K562 (cell line): ENCODE results near the gene GLB1L3. TPM values are rescaled to one million over a fixed set of nuclear protein-coding genes. Genes with fewer than 3 reads are reported as not detected.
A peak's percentile ranks its signal among the peaks of the same experiment; 100 is the strongest.

Experiments used
- ATAC-seq: fragments of 200-7000 bp; cut with Tn5 transposase; 3 replicates; pipeline ENCODE4 v1.9.1; 2020; ENCODE audit warnings: moderate library complexity
- BruUV-seq: library from RNA; stranded (reverse); fragments of 400-500 nt; replicated peaks from 2 replicates; lab custom pipeline; 2021; lab: Mats Ljungman, UMichigan
- CTCF ChIA-PET: fragments of 300-600 bp; formaldehyde crosslinking; extraction: SDS; loops from one replicate; lab custom pipeline; 2021; ENCODE audit warnings: low intra/inter-chr PET ratio; lab: Yijun Ruan, JAX
- POLR2A ChIA-PET: fragments of 300-600, 350-650 bp; sonication (Branson Sonifier 250); formaldehyde crosslinking; extraction: SDS; loops from one replicate; lab custom pipeline; 2021; ENCODE audit warnings: antibody characterized with exemption, inconsistent platforms; lab: Yijun Ruan, JAX
- DNase-seq, 4 experiments: peaks; one replicate each; pipeline versions ENCODE4 v3.0.0 to v3.0.0-alpha.2; 2011 to 2018; ENCODE audit warnings: low spot score in 3 of 4, mixed read lengths in 3 of 4; ENCODE audit errors: extremely low read depth in 1 of 4
- FAIRE-seq: peaks from 2 replicates; lab custom pipeline; 2011; peaks lifted over from hg19 to GRCh38; lab: Jason Lieb, UNC
- H2AFZ ChIP-seq: 2 replicates; pipeline ENCODE4 v1.6.0; 2011; ENCODE audit warnings: low read depth, low read length, control low read depth, inconsistent platforms
- H3K27ac ChIP-seq: fragments of 200-600 bp; 3 replicates; pipeline ENCODE4 v1.8.0; 2011; ENCODE audit warnings: low read depth, mild to moderate bottlenecking, control low read depth, inconsistent platforms, low read length, moderate library complexity, mixed read lengths; ENCODE audit errors: extremely low read depth
- H3K27me3 ChIP-seq, 2 experiments: fragments of 300-600 bp in 1 of 2; 2 replicates in 1 of 2; 3 replicates in 1 of 2; pipeline versions ENCODE4 v1.6.0 to v1.8.0; 2011; ENCODE audit warnings: inconsistent platforms in 2 of 2, low read length in 2 of 2, mild to moderate bottlenecking in 1 of 2, mixed read lengths in 1 of 2, moderate library complexity in 1 of 2; ENCODE audit not compliant: control insufficient read depth in 2 of 2, insufficient read depth in 2 of 2
- H3K36me3 ChIP-seq: fragments of 300-600 bp; 3 replicates; pipeline ENCODE4 v1.8.0; 2011; ENCODE audit warnings: mild to moderate bottlenecking, low read length, inconsistent platforms; ENCODE audit not compliant: control insufficient read depth, insufficient read depth
- H3K4me1 ChIP-seq, 2 experiments: fragments of 200-600 bp in 1 of 2; replicated peaks in 1 of 2; 2 replicates in 1 of 2; 3 replicates in 1 of 2; pipeline versions ENCODE4 v1.5.1 to v1.8.0; 2011; ENCODE audit warnings: inconsistent platforms in 2 of 2, low read length in 2 of 2, mild to moderate bottlenecking in 1 of 2, mixed read lengths in 1 of 2, moderate library complexity in 1 of 2; ENCODE audit not compliant: control insufficient read depth in 2 of 2, insufficient read depth in 2 of 2
- H3K4me2 ChIP-seq: 2 replicates; pipeline ENCODE4 v1.6.1; 2011; ENCODE audit warnings: low read length, control low read depth, inconsistent platforms, mixed read lengths; ENCODE audit not compliant: insufficient read depth
- H3K4me3 ChIP-seq: fragments of 200-600 bp; sonication (generic), shearing (Covaris generic); 2 replicates; pipeline ENCODE4 v1.5.1; 2016; ENCODE audit warnings: control low read depth, inconsistent platforms
- H3K79me2 ChIP-seq: fragments of 200-600 bp; 3 replicates; pipeline ENCODE4 v1.8.0; 2011; ENCODE audit warnings: low read length, inconsistent platforms; ENCODE audit not compliant: control insufficient read depth, insufficient read depth
- H3K9ac ChIP-seq, 2 experiments: 2 replicates each; pipeline versions ENCODE4 v1.6.0 to v1.6.1; 2011; ENCODE audit warnings: low read depth in 2 of 2, low read length in 2 of 2, control low read depth in 1 of 2, inconsistent platforms in 1 of 2, mild to moderate bottlenecking in 1 of 2, mixed read lengths in 1 of 2; ENCODE audit not compliant: insufficient read depth in 1 of 2
- H3K9me1 ChIP-seq: one replicate; pipeline ENCODE4 v1.6.0; 2011; ENCODE audit warnings: inconsistent platforms, mild to moderate bottlenecking, low read length, moderate library complexity; ENCODE audit not compliant: control insufficient read depth, insufficient read depth
- H3K9me3 ChIP-seq: replicated peaks from 2 replicates; pipeline ENCODE4 v1.5.1; 2011; ENCODE audit warnings: low read depth, low read length, inconsistent platforms; ENCODE audit not compliant: control insufficient read depth, insufficient read depth
- H4K20me1 ChIP-seq: replicated peaks from 2 replicates; pipeline ENCODE4 v1.6.1; 2011; ENCODE audit warnings: low read length, inconsistent platforms, mixed read lengths; ENCODE audit not compliant: control insufficient read depth, insufficient read depth
- GABPA ChIP-seq: fragments of 200-800 bp; sonication (Bioruptor generic); conservative IDR thresholded peaks from 2 replicates; pipeline ENCODE4 v1.6.1; 2016; ENCODE audit warnings: low read depth, missing genetic modification characterization, missing compliant biosample characterization
- ILK ChIP-seq: fragments of 450-650 bp; IDR thresholded peaks from 2 replicates; pipeline ENCODE4 v1.6.1; 2016; ENCODE audit warnings: missing genetic modification characterization, low read depth, mild to moderate bottlenecking, missing compliant biosample characterization, moderate library complexity, borderline replicate concordance
- NCOA4 ChIP-seq: fragments of 450-650 bp; IDR thresholded peaks from 2 replicates; pipeline ENCODE4 v1.6.1; 2018; ENCODE audit warnings: mild to moderate bottlenecking; ENCODE audit not compliant: partially characterized antibody
- NCOR1 ChIP-seq: fragments of 450-650 bp; IDR thresholded peaks from 2 replicates; pipeline ENCODE4 v1.6.1; 2016; ENCODE audit warnings: mild to moderate bottlenecking, moderate library complexity
- NRF1 ChIP-seq, 2 experiments: fragments of 450-650 bp; IDR thresholded peaks in 1 of 2; conservative IDR thresholded peaks in 1 of 2; 2 replicates each; pipeline ENCODE4 v1.6.1; 2014; ENCODE audit warnings: mild to moderate bottlenecking in 2 of 2
- STAT6 ChIP-seq: sonication (generic); formaldehyde crosslinking; IDR thresholded peaks from 2 replicates; pipeline ENCODE4 v1.8.1; 2023; ENCODE audit warnings: mild to moderate bottlenecking, missing genetic modification reagents
- ZBTB17 ChIP-seq: fragments of 450-650 bp; formaldehyde crosslinking; IDR thresholded peaks from 2 replicates; pipeline ENCODE4 v1.4.0; 2020; ENCODE audit warnings: mild to moderate bottlenecking
- WGBS: fragments of 100-300 bp; shearing (Covaris generic); methylation state at CpG from one replicate; pipeline ENCODE4 v1.1.6; 2016; ENCODE audit warnings: low coverage, mixed read lengths; ENCODE audit not compliant: insufficient coverage; ENCODE audit errors: missing lambda C conversion rate; 5-methylcytosine and 5-hydroxymethylcytosine counted together
- in situ Hi-C: fragments of 300-500 bp; cut with MboI; formaldehyde crosslinking; loops from 4 replicates; pipeline ENCODE4 v1.15.0; 2018; ENCODE audit warnings: inconsistent platforms, mixed read lengths
- intact Hi-C: fragments of 100-400 bp; cut with micrococcal nuclease; formaldehyde crosslinking; loops from 2 replicates; pipeline ENCODE4 v1.14.2; 2022
- polyA plus RNA-seq, 8 experiments: library from polyadenylated mRNA; depleted of rRNA in 4 of 8; stranded (reverse) in 5 of 8; unstranded in 3 of 8; fragments of >200 nt; fragmentation: Nextera tagmentation in 2 of 8; fragmentation: Illumina TruSeq in 1 of 8; extraction: Ambion mirVana in 2 of 8; extraction: Trizol in 1 of 8; gene quantifications; 2 replicates each; pipeline versions ENCODE4 v1.2.1 to v1.2.3, GENCODE V29; 2011 to 2014; ENCODE audit warnings: inconsistent platforms in 1 of 8, missing spikeins in 1 of 8
- total RNA-seq, 7 experiments: library from RNA; depleted of rRNA in 6 of 7; stranded (reverse); fragments of >200 nt in 6 of 7; fragmentation: Illumina TruSeq in 2 of 7; extraction: Trizol in 2 of 7; gene quantifications; 2 replicates each; pipeline versions ENCODE4 v1.2.1 to v1.2.3, GENCODE V29; 2011 to 2021; ENCODE audit warnings: low replicate concordance in 1 of 7
- TF ChIP-seq, protein P1 (sequence below): sonication (generic); formaldehyde crosslinking; IDR thresholded peaks from 2 replicates; pipeline ENCODE4 v1.8.1; 2023; ENCODE audit warnings: mild to moderate bottlenecking, missing genetic modification reagents, moderate library complexity
- TF ChIP-seq, protein P2 (sequence below): fragments of 250-450 bp; sonication (Bioruptor Pico); IDR thresholded peaks from 2 replicates; pipeline ENCODE4 v1.8.0; 2021; ENCODE audit warnings: mild to moderate bottlenecking, moderate library complexity
- TF ChIP-seq, protein P3 (sequence below), 2 experiments: IDR thresholded peaks in 1 of 2; conservative IDR thresholded peaks in 1 of 2; 2 replicates each; pipeline ENCODE4 v1.6.1; 2016; ENCODE audit warnings: low read depth in 2 of 2, mild to moderate bottlenecking in 1 of 2, missing compliant biosample characterization in 1 of 2, missing genetic modification characterization in 1 of 2, moderate library complexity in 1 of 2

Gene GLB1L3
- total and polyA plus RNA-seq, 9 of the 15 experiments (the other 6 are each of a cell fraction or from before 2014, with no cell fraction given) = 0.18 to 3.3 (median 0.49) TPM

DNA sequence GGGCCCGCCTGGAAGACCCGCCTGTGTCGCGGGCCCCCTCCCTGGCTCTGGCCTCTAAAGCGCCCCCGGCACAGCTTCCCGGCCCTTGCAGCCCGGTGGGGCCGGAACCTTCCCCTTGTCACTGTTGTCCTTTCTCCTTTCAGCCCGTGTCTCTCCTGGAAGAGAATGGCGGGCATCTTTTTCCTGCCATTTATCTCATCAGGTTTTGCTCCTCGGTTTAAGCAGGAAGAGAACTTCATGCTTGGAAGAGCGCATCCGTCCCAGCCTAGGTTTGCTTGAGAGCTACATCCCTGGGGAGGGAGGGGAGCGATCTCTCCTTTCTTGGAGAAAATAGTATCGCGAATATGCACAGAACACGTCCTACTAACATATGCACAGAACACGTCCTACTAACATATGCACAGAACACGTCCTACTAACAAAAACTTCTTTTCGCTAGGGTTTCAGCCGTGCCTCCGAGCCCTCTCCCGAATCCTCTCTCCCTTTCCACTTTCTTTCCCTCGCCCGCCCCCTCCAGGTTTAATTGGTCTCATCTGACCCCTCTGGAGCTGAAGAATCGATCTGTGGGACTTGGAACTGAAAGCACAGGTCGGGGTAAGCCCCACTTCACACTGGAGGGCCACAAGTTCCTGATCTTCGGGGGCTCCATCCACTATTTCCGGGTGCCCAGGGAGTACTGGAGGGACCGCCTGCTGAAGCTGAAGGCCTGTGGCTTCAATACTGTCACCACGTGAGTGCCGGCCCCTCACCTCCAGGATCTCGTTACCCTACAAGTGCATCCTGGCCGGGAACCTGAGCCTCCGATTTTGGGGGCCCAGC lies 1.2 kb downstream of the GLB1L3 start:
- WGBS = 20% methylated on average over 33 of the region's 36 CpGs
- in situ Hi-C loops = no loop called here
- Histone ChIP-seq H3K36me3 (no peaks in the 10 kb centered on the region), H3K9me3 (no peaks in the 10 kb centered on the region), H4K20me1 (0 out of 2 replicates have a peak, but pooled peaks cover under 1% of the 10 kb centered on the region), H3K27me3 (peaks cover 50 to 57% of the 10 kb centered on the region in 2 experiments), H3K4me1 (peaks cover 5 to 17% of the 10 kb centered on the region in 2 experiments; a peak in 3 of 5 replicates), H3K27ac (no peak overlapping the region), H3K9me1 (no peaks in the 10 kb centered on the region), H3K9ac (no peak overlapping the region), H3K4me2 (no peak overlapping the region), H3K4me3 (no peak overlapping the region), H3K79me2 (no peaks in the 10 kb centered on the region), H2AFZ (no peak overlapping the region)
- peak in 1 of 4 experiments; percentile 6 for DNase-seq
- FAIRE-seq = peak; percentile 56
- ATAC-seq = no peak
- intact Hi-C loops = no loop called here
- BruUV-seq = no TSS peak
- ChIA-PET POLR2A (interaction anchor here (1.5 kb wide), 1 partner anchor 15 kb away, joined by 6 read pairs; no protein-coding TSS in a partner anchor), CTCF (no interaction called here)
- TF ChIP-seq, protein P1, sequence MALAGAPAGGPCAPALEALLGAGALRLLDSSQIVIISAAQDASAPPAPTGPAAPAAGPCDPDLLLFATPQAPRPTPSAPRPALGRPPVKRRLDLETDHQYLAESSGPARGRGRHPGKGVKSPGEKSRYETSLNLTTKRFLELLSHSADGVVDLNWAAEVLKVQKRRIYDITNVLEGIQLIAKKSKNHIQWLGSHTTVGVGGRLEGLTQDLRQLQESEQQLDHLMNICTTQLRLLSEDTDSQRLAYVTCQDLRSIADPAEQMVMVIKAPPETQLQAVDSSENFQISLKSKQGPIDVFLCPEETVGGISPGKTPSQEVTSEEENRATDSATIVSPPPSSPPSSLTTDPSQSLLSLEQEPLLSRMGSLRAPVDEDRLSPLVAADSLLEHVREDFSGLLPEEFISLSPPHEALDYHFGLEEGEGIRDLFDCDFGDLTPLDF (CRISPR knock-in tag) = no peak
- TF ChIP-seq ILK (tag) (no peak), NCOR1 (no peak), GABPA (tag) (no peak), STAT6 (no peak), ZBTB17 (CRISPR knock-in tag) (no peak), NCOA4 (no peak), NRF1 (conservative IDR thresholded peaks at IDR 0.05 in 1 of 2, IDR thresholded peaks at IDR 0.05 in 1 of 2) (no peak)
- TF ChIP-seq, protein P2, sequence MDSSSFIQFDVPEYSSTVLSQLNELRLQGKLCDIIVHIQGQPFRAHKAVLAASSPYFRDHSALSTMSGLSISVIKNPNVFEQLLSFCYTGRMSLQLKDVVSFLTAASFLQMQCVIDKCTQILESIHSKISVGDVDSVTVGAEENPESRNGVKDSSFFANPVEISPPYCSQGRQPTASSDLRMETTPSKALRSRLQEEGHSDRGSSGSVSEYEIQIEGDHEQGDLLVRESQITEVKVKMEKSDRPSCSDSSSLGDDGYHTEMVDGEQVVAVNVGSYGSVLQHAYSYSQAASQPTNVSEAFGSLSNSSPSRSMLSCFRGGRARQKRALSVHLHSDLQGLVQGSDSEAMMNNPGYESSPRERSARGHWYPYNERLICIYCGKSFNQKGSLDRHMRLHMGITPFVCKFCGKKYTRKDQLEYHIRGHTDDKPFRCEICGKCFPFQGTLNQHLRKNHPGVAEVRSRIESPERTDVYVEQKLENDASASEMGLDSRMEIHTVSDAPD = no peak
- TF ChIP-seq, protein P3, sequence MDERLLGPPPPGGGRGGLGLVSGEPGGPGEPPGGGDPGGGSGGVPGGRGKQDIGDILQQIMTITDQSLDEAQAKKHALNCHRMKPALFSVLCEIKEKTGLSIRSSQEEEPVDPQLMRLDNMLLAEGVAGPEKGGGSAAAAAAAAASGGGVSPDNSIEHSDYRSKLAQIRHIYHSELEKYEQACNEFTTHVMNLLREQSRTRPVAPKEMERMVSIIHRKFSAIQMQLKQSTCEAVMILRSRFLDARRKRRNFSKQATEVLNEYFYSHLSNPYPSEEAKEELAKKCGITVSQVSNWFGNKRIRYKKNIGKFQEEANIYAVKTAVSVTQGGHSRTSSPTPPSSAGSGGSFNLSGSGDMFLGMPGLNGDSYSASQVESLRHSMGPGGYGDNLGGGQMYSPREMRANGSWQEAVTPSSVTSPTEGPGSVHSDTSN (CRISPR knock-in tag; IDR thresholded peaks at IDR 0.05; ENCODE audit: low read depth) = no peak
- TF ChIP-seq, protein P3 (tag; conservative IDR thresholded peaks at IDR 0.05; ENCODE audit: low read depth) = no peak
- TF ChIP-seq, all 486 proteins: peak for 0
